Left lung (tissue), 10 donors: Measurements from ENCODE around the gene RRP36. TPM values are rescaled to one million over a fixed set of nuclear protein-coding genes. Genes with fewer than 3 reads are reported as not detected.

Source experiments
- ATAC-seq: fragments of 200-7000 bp; cut with Tn5 transposase; one replicate; pipeline ENCODE4 v1.9.1; 2020; ENCODE audit warnings: moderate library complexity
- DNase-seq, 4 donors: peaks; one replicate each; pipeline ENCODE4 v3.0.0-alpha.2; 2013 to 2020
- H3K27ac ChIP-seq, 2 donors: fragments of 200-600 bp; sonication (generic) in 1 of 2; one replicate each; pipeline versions ENCODE4 v1.5.0 to v1.8.0; 2020 to 2021
- H3K27me3 ChIP-seq, 2 donors: fragments of 200-600 bp; sonication (generic) in 1 of 2; one replicate each; pipeline versions ENCODE4 v1.5.0 to v1.8.0; 2020 to 2021
- H3K36me3 ChIP-seq, 2 donors: fragments of 200-600 bp; sonication (generic) in 1 of 2; one replicate each; pipeline versions ENCODE4 v1.5.0 to v1.8.0; 2020 to 2021
- H3K4me1 ChIP-seq, 2 donors: fragments of 200-600 bp; one replicate each; pipeline ENCODE4 v1.8.0; 2021
- H3K4me3 ChIP-seq, 2 donors: fragments of 200-600 bp; sonication (generic) in 1 of 2; one replicate each; pipeline versions ENCODE4 v1.5.0 to v1.8.0; 2020 to 2021; ENCODE audit warnings: mild to moderate bottlenecking in 1 of 2
- H3K9me3 ChIP-seq, 2 donors: fragments of 200-600 bp; sonication (generic) in 1 of 2; one replicate each; pipeline versions ENCODE4 v1.5.0 to v1.8.0; 2020 to 2021
- CTCF ChIP-seq, 2 donors: fragments of 200-600 bp; sonication (generic) in 1 of 2; IDR thresholded peaks; one replicate each; pipeline versions ENCODE4 v1.5.0 to v1.8.0; 2021; ENCODE audit warnings: antibody characterized with exemption in 2 of 2
- intact Hi-C, 2 donors: fragments of 100-400 bp; cut with DNase I; formaldehyde crosslinking; loops; one replicate each; pipeline versions ENCODE4 v1.11.2 to v1.14.2; 2022
- polyA plus RNA-seq, 6 donors: library from polyadenylated mRNA; unstranded; fragments of 120-200 nt; gene quantifications; one replicate each; pipeline ENCODE4 v1.2.1, GENCODE V29; 2013; ENCODE audit not compliant: insufficient read length in 6 of 6
- total RNA-seq, 2 donors: library from RNA; stranded (reverse); fragmentation: NEBNext Ultra II Directional; extraction: Animal tissue kit (Norgen Biotek cat#: 25700); gene quantifications; one replicate each; pipeline ENCODE4 v1.2.1, GENCODE V29; 2021
- donor health status: DM: no; HTN: yes; CAD: no.
- donor health status: DM: no; HTN: no; CAD: no.

RRP36 gene
- total and polyA plus RNA-seq, 8 donors: 43.3 to 55.2 (median 50.2) TPM

GRCh38 chr6:43026365-43026764 is 4.9 kb downstream of the RRP36 start:
- no peak for ATAC-seq

DNA sequence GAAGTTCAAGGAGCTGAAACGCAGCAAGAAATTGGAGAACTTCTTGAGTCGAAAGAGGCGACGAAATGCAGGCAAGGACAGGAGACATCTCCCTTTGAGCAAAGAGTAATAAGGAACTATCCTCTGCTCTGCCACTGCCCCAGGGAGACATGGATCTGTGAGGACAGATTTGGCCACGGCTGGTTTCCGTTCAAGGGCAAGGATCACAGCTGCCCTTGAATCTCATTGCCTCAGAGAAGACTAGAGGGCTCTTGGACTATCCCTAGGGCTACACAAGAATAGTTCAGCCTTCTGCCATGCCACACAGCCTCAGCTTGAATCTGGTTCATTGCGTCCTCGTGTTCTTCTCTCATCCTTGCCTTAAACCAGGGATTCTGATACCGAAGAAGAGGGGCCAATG is 7.7 kb downstream of the RRP36 start:
- ATAC-seq (no peak), DNase-seq (no peak)
- Histone ChIP-seq H3K27ac (no peak overlapping the region), H3K4me3 (no peak overlapping the region), H3K36me3 (peaks cover 0 to 99% of the 10 kb centered on the region in 2 donors), H3K4me1 (no peaks in the 10 kb centered on the region), H3K9me3 (no peaks in the 10 kb centered on the region), H3K27me3 (no peaks in the 10 kb centered on the region)
- intact Hi-C loops: no loop called here
- TF ChIP-seq CTCF (IDR thresholded peaks at IDR 0.05): no peak

More at GRCh38 chr6:43026365-43026764, 4.9 kb downstream of the RRP36 start:
- no peaks in the 10 kb centered on the region for H3K9me3 ChIP-seq
- H3K27me3 ChIP-seq: no peaks in the 10 kb centered on the region
- DNase-seq: no peak
- intact Hi-C loops: no loop called here
- no peak overlapping the region for H3K27ac ChIP-seq
- peaks cover 0 to 20% of the 10 kb centered on the region in 2 donors for H3K4me1 ChIP-seq
- TF ChIP-seq CTCF (IDR thresholded peaks at IDR 0.05): no peak
- no peak overlapping the region for H3K4me3 ChIP-seq
- peaks cover 0 to 74% of the 10 kb centered on the region in 2 donors for H3K36me3 ChIP-seq

DNA sequence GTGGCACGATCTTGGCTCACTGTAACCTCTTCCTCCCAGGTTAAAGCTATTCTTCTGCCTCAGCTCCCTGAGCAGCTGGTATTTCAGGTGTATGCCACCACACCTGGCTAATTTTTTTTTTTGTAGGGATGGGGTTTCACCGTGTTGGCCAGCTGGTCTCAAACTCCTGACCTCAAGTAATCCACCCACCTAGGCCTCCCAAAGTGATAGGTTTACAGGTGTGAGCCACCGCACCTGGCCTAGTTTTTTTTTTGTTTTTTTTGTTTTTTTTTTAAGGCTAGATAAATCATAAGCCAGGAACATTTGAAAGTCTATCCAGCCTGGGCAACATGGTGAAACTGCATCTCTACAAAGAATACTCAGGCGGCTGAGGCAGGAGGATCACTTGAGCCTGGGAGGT is 10.9 kb downstream of the RRP36 start:
- TF ChIP-seq CTCF (IDR thresholded peaks at IDR 0.05): no peak

DNA sequence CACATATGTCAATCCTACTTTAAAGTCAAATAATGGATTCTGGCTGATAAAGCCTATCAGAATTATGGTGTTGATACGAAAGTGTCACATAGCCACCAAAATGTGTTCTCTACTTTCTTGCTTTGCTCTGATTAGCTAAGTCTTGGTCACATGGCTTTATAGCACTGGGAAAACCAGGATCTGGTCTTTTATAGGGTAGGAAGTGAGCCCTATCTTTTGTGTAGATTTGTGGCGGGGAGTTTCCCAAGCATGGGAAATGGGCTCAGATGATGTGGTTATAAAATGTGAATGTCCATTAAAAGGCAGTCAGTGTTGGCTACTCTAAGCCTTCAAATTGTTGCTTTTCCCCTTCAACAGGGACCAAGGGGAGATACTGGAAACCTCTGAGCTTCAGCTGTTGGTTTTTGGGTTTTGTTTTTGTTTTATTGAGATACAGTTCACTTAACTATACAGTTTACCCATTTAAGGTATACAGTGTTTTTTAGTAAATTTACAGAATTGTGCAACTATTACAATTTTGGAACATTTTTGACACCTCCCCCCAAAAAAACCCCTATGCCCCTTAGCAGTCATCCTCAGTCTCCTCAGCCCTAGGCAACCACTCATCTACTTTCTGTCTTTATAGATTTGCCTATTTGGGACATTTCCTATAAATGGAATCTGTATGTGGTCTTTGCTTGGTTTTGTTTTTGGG is 12.2 kb downstream of the RRP36 start:
- H3K36me3 ChIP-seq: peaks cover 0 to 100% of the 10 kb centered on the region in 2 donors
- no peaks in the 10 kb centered on the region for H3K27me3 ChIP-seq
- no peak for TF ChIP-seq CTCF (IDR thresholded peaks at IDR 0.05)
- no peak overlapping the region for H3K4me3 ChIP-seq
- no peak for DNase-seq
- H3K4me1 ChIP-seq: no peaks in the 10 kb centered on the region
- no peak for ATAC-seq
- intact Hi-C loops: no loop called here
- no peaks in the 10 kb centered on the region for H3K9me3 ChIP-seq
- H3K27ac ChIP-seq: no peak overlapping the region

More for the DNA sequence above, 10.9 kb downstream of the RRP36 start:
- intact Hi-C loops: no loop called here
- DNase-seq (no peak), ATAC-seq (no peak)
- H3K27me3 ChIP-seq: no peaks in the 10 kb centered on the region
- peaks cover 0 to 99% of the 10 kb centered on the region in 2 donors for H3K36me3 ChIP-seq
- H3K4me3 ChIP-seq: no peak overlapping the region
- H3K27ac ChIP-seq: no peak overlapping the region
- H3K9me3 ChIP-seq: no peaks in the 10 kb centered on the region
- no peaks in the 10 kb centered on the region for H3K4me1 ChIP-seq

GRCh38 chr6:43034190-43034525 is 12.7 kb downstream of the RRP36 start:
- no peaks in the 10 kb centered on the region for H3K27me3 ChIP-seq

More at GRCh38 chr6:43034190-43034525, 12.7 kb downstream of the RRP36 start:
- intact Hi-C loops: no loop called here
- Histone ChIP-seq H3K27ac (no peak overlapping the region), H3K36me3 (peaks cover 0 to 100% of the 10 kb centered on the region in 2 donors), H3K4me1 (no peaks in the 10 kb centered on the region), H3K4me3 (no peak overlapping the region), H3K9me3 (no peaks in the 10 kb centered on the region)
- DNase-seq (no peak), ATAC-seq (no peak)
- TF ChIP-seq CTCF (IDR thresholded peaks at IDR 0.05): no peak
